ENCODE measurements around the gene DNAJC30. TPM values are rescaled to one million over a fixed set of nuclear protein-coding genes. Genes with fewer than 3 reads are reported as not detected.
"Not testable (repeated sequence)": the region's sequence is repeated elsewhere in the genome, so short reads cannot be mapped to it uniquely, and the experiment has no call there.

The DNAJC30 gene
- total RNA-seq, 1 experiment from 2014 or later: 5.5 TPM

DNA sequence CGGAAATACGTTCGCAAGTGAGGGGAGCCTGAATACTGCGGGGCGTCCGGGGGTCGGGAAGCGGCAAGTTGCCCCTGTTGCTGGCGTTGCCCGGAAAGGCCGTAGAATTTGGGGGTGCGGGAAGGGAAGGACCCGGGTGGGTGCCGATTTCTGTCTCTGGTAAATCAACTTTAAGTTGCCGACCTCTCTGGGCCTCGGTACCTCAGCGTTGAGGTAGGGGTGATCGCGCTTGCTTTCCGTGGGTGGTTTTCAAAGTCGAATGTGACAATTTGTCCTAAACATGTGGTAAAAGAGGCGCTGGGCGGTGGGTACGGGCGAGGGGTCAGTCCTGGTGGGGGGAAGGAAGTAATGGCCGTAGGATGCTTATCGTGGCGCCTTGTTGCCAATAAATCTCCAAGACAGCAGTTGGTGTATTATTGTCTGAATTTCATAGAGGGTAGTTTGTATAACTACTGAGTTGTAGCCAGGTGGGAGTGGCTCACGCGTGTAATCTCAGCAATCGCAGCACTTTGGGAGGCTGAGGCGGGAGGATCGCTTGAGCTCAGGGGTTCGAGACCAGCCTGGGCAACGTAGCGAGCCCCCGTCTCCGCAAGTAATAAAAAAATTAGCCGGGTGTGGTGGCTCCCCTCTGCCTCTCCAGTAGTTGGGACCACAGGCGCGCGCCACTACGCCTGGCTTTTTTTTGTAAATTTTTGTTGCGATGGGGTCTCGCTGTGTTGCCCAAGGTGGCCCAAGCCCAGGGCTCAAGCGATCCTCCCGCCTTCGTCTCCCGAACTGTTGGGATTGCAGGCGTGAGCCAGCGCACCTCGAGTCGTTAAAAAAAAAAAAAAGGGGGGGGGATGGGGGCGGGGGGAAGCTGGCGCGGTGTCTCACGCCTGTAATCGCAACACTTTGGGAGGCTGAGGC lies 788 bp upstream of the DNAJC30 start:
- no peak for DNase-seq (ENCODE audit: low read depth)

DNA sequence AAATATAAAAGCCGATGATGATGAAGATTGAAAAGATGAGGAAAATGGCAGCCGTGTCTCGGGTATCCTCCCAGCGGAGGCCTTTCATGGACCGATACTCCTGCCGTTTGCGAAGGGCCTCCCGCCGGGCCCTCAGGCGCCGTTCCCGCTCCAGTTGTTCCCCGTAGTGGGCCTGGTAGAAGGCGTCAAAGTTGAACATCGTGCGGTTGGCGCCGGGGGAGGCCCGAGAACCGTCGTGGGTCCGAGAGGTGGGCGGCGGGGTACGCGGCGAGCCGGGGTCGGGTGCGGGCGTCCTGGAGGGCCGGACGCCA lies 553 bp downstream of the DNAJC30 start:
- DNase-seq (ENCODE audit: low read depth): no peak

DNA sequence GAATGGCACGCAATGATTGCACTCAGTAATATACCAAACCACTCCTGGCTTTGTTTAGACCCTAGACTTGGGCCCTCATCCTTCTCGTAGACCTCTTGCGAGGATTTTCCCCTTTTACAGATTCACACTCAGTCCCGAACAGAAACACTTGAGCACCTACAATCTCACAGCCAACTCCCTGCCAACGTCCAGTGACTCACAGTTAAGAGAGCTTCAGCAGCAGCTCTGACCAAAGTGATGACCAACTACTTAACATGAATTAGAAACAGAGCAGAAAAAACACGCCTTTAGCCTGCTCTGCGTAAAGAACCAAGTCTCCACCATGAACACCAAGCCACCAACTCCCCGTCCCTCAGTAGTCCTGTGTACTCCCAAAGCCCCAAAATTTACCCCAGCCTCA lies 2.2 kb downstream of the DNAJC30 start:
- peak; percentile 37 for DNase-seq (ENCODE audit: low read depth)

- no peak for DNase-seq (ENCODE audit: low read depth)
Observed at GRCh38 chr7:73680501-73680900, 2.8 kb downstream of the DNAJC30 start.

DNA sequence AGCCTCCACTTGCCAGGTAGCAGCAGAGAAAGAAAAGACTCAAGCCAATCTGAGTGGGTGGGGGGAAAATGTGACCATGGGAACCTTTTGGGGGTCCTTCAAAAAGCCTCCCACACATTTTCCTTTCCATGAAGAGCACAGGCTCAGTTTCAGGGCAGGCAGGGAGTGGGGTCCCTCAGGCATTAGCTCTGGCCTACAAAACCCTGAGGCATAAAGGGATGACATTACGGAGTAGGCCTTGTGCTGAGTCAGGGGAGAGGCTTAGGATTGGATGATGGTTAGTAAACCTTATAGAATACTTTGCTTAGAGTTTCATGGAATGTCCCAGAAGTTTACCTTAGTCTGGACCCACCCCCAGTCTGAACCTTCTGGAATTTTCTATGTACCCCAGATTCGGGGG lies 3.5 kb downstream of the DNAJC30 start:
- no peak for DNase-seq (ENCODE audit: low read depth)

- no peak for DNase-seq (ENCODE audit: low read depth)
Observed at GRCh38 chr7:73678862-73679261, 4.4 kb downstream of the DNAJC30 start.

DNA sequence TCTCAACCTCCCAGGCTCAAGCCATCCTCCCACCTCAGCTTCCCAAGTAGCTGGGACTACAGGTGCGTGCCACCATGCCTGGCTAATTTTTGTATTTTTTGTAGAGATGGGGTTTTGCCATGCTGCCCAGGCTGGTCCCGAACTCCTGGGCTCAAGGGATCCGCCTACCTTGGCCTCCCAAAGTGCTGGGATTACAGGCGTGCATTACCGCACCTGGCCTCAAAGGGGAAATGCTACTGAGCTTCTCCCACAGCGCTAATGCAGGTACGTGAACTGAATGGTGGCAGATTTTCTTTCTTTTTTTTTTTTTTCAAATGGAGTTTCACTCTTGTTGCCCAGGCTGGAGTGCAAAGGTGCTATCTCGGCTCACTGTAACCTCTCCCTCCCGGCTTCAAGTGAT lies 7.2 kb downstream of the DNAJC30 start:
- DNase-seq (ENCODE audit: low read depth): not testable (repeated sequence)

DNA sequence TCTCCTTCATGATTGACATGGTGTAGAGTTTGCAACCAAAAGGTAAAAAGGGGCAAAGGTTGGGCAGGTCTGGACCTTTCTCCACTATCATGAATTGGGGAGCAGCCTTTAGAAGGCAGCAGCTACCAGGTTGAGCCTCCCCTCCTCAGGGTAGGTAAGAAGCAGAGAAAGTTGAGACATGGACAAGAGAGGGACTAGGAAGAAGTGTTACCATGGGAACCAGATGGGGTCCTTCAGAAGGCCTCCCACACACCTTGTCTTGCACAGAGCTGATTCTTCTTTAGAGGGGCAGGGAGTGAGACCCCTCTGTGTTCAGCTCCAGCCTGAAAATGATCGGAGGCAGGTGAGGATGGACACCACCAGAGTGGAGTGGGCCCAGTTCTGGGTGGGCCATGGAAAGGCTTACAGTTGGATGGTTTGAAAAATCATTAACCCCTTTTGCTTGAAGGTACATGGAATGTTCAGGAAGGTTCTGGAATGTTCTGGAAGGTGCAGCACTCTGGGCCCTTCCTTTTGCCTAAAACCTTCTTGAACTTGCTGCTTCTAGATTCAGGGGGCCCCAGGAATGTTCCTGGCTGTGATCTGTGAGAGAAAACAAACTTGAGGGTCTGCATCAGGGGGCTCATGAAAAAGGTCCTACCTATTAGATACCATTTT lies 8.7 kb downstream of the DNAJC30 start:
- no peak for DNase-seq (ENCODE audit: low read depth)

DNA sequence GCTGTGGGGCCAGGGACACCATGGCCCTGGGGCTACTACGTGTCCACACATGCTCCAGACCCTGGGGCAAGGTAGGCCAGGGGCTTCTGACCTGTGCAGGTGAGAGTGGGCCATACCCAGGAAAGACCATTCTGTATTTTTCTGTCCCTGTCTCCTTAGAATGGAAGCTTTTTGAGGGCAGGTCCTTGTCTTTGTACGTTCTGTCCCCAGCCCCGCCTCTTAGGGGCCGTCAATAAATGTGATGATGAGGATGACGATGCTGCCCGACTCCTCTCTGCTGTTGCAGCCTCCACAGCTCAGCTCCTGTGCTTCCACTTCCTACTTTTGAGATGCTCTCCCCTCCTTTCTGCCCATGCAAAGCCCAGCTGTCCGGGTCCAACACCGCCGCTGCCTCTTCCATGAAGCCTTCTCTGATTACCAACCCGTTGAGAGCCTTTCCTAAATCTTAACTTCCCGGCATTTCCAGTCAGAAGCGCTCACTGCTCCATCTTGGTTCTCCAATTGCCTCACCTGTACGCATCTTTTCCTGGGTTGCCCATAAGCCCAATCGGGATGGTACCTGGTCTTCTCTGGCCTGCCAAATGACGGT lies 11.3 kb downstream of the DNAJC30 start:
- DNase-seq (ENCODE audit: low read depth): no peak

- DNase-seq (ENCODE audit: low read depth): no peak
Observed at GRCh38 chr7:73671322-73671661, 12.0 kb downstream of the DNAJC30 start.

DNA sequence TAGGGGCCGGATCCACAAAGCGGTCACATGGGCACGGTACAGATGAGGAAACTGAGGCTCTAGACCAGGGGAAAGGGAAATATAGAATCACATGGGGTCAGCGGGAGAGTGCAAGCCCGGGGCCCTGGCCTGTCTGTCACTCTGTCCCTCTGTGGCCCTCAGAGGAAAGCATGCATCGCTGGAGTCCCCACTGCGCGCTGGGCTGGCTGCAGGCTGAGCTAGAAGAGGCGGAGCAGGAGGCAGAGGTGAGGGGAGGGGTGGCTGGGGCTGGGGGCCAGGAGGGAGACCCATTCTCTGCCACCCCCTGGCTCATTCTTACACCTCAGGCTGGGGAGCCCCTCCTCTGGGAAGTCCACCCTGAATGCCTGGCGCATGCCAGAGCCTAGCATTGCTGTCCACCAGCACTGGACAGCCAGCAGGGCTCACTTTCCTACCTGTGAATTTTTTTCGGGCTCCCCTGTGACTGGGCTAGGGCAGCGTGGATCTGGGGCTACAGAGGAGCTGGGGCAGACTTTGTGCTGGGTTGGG lies 13.3 kb downstream of the DNAJC30 start:
- DNase-seq (ENCODE audit: low read depth): no peak

DNA sequence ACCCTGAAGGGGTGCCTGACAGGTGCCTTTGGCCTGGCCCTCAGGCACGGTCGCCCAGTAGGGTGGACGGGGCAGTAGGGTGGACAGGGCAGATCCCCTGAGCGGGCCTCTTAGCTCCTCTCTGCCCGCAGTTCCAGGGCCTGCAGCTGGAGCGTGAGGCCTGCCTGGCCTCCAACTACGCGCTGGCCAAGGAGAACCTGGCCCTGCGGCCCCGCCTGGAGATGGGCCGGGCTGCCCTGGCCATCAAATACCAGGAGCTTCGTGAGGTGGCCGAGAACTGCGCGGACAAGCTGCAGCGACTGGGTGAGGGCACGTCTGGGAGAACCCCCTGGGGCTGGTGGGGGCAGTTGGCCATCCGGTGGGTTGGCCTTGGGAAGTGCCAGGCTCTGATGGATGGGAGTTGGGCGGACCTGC lies 14.0 kb downstream of the DNAJC30 start:
- no peak for DNase-seq (ENCODE audit: low read depth)

DNA sequence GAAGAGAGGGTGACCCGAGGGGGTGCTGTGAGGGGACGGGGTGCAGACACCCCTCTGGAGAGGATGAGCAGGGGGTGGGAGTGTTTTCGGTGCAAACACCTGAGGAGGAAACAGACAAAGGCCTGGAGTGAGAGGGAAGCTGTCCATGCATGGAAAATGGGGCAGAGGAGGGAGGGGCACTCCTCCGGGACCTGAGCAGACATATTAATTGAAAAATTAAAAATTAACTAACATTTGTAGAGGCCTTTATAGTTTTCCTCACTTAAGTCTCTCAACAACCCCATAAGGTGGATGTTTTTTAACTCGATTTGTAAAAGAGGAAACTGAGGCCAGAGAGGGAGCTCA lies 14.4 kb downstream of the DNAJC30 start:
- no peak for DNase-seq (ENCODE audit: low read depth)

- peak; percentile 17 for DNase-seq (ENCODE audit: low read depth)
Observed at GRCh38 chr7:73668103-73668885, 15.0 kb downstream of the DNAJC30 start.

DNA sequence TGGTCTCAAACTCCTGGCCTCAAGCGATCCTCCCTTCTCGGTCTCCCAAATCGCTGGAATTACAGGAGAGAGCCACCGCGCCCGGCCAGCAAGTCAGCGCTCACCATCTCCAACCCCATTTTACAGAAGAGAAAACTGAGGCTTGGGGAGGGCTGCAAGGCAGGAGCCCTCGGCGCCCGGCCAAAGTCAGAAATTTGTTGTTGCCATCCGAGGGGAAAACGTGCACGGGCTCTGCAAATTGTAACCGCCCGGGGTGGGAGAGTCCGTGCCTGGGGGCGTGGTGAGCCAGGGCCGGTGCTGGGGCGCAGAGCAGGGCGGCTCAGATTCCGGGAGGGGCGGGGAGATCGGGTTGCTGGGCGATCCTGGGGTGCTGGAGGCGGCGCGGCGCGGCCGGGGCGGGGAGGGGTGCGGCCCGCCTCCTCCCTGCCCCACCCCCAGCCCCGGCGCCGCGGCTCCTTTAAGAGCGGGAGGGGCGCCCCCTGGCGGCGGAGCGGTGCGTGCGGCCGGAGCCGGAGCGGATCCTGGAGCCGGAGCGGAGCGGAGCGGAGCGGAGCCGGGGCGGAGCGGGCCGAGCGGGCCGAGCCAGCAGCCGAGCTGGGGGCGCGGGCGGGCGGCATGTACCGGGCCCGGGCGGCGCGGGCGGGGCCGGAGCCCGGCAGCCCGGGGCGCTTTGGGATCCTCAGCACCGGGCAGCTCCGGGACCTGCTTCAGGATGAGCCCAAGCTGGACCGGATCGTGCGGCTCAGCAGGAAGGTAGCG lies 15.7 kb downstream of the DNAJC30 start, which contains the start of gene VPS37D:
VPS37D (plus strand) TSS at position 488 of the 759 bp plus-strand sequence; CDS start at position 616, 128 bp downstream.
- DNase-seq (ENCODE audit: low read depth): peak; percentile 88

DNA sequence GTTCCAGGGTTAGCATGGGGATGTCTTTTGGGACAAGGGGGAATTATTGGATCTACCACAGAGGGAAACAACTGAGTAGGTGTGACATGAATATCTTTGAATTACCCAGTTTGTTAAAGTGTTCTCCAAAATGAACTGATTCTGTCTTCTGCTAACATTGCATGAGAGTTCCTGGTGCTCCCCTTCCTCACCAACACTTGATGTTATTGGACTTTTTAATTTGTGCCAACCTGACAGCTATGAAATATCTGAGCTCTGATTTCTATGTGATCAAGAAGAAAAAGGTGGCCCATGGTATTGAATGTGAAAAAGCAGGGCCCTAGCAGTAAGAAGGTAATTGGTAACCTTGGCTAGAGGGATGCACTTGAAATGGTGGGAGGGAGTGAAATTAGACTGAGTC lies 20.2 kb downstream of the DNAJC30 start:
- no peak for DNase-seq (ENCODE audit: low read depth)

DNA sequence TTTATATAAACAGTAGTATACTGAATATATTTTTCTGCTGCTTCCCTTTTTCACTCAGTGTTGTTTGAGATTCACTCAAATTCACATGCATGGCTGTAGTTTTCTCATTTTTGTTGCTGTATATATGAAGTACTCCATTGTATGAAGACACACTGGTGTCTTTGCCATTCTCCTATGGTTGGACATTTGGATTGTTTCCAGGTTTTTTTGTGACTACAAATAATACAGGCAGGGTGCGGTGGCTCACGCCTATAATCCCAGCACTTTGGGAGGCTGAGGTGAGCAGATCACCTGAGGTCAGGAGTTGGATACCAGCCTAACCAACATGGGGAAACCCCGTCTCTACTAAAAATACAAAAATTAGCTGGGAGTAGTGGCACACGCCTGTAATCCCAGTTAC lies 22.7 kb downstream of the DNAJC30 start:
- not testable (repeated sequence) for DNase-seq (ENCODE audit: low read depth)

GRCh38 chr7:73659983-73660382 lies 23.3 kb downstream of the DNAJC30 start:
- DNase-seq (ENCODE audit: low read depth): no peak

DNA sequence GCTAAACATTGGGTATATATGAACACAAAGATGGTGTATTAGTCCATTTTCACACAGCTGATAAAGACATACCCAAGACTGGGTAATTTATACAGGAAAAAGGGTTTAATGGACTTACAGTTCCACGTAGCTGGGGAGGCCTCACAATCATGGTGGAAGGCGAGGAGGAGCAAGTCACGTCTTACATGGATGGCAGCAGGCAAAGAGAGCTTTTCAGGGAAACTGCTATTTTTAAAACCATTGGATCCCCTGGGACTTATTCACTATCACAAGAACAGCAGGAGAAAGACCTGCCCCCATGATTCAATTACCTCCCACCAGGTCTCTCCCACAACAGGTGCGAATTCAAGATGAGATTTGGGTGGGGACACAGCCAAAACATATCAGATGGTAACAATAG lies 27.9 kb downstream of the DNAJC30 start:
- not testable (repeated sequence) for DNase-seq (ENCODE audit: low read depth)

DNA sequence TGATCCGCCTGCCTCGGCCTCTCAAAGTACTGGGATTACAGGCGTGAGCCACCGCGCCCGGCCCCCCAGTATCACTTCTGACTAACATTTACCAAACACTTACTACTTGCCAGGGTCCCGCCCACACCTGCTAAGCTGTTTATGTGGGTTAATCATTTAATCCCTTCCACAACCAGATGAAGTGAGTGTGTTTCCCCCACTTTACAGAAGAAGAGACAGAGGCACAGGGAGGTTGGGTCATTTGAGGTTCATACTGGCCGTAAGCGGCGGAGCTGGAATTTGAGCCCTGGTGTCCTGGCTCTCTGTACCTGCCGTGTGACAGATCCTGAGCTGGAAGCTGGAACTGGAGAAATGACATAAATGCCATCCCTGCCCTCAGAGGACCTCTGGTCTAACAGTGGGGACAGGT lies 30.7 kb downstream of the DNAJC30 start:
- DNase-seq (ENCODE audit: low read depth): no peak

DNA sequence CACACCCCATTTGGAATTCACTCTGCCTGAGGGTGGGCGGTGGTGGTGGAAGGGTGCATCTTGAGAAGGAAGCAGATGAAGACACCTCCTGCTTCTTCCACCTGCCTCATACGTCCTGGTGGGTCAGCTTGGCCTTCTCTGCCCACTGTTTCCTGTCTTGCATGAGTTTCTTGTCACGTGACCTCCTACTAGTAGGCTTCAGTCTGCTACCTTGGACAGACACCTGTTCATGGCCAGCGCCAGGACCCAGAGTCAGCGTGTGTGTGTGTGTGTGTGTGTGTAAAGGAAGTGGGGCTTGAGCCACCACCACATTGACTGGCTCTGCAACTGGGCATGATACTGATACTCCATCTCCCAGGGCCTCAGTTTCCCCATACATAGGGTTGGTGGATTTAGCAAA lies 32.7 kb downstream of the DNAJC30 start:
- no peak for DNase-seq (ENCODE audit: low read depth)

Measured in LHCN-M2 (cell line).